ENCODE results near the gene PLEKHG7.
A peak's percentile ranks its signal among the peaks of the same experiment; 100 is the strongest.
"Not testable (repeated sequence)": the region's sequence is repeated elsewhere in the genome, so short reads cannot be mapped to it uniquely, and the experiment has no call there.

PLEKHG7 gene

GRCh38 chr12:92753976-92754885 is 51.4 kb downstream of the PLEKHG7 start:
- DNase-seq = no peak

- DNase-seq = no peak
Observed at GRCh38 chr12:92756898-92757596, 54.3 kb downstream of the PLEKHG7 start.

- DNase-seq = no peak
Observed at GRCh38 chr12:92757597-92758121, 54.9 kb downstream of the PLEKHG7 start.

GRCh38 chr12:92759634-92760268 is 57.0 kb downstream of the PLEKHG7 start:
- DNase-seq = no peak

- no peak for DNase-seq
Observed at GRCh38 chr12:92762773-92763172, 60.0 kb downstream of the PLEKHG7 start.

- no peak for DNase-seq
Observed at GRCh38 chr12:92764831-92765230, 62.0 kb downstream of the PLEKHG7 start.

- no peak for DNase-seq
Observed at GRCh38 chr12:92765871-92766270, 63.1 kb downstream of the PLEKHG7 start.

GRCh38 chr12:92769124-92769901 is 66.5 kb downstream of the PLEKHG7 start:
- no peak for DNase-seq

GRCh38 chr12:92771001-92771400 is 68.2 kb downstream of the PLEKHG7 start:
- no peak for DNase-seq

GRCh38 chr12:92775416-92775815 is 72.6 kb downstream of the PLEKHG7 start:
- no peak for DNase-seq

- no peak for DNase-seq
Observed at GRCh38 chr12:92778525-92778924, 75.7 kb downstream of the PLEKHG7 start.

GRCh38 chr12:92779902-92780301 is 77.1 kb downstream of the PLEKHG7 start:
- no peak for DNase-seq

GRCh38 chr12:92784356-92784755 is 81.6 kb downstream of the PLEKHG7 start:
- no peak for DNase-seq

GRCh38 chr12:92784797-92785562 is 82.2 kb downstream of the PLEKHG7 start:
- DNase-seq = peak; percentile 62

- DNase-seq = no peak
Observed at GRCh38 chr12:92785563-92785950, 82.8 kb downstream of the PLEKHG7 start.

GRCh38 chr12:92786045-92786444 is 83.3 kb downstream of the PLEKHG7 start:
- DNase-seq = no peak

- not testable (repeated sequence) for DNase-seq
Observed at GRCh38 chr12:92794356-92794755, 91.6 kb downstream of the PLEKHG7 start.

GRCh38 chr12:92794814-92795213 is 92.0 kb downstream of the PLEKHG7 start:
- DNase-seq = no peak

GRCh38 chr12:92796650-92797049 is 93.9 kb downstream of the PLEKHG7 start:
- DNase-seq = no peak

GRCh38 chr12:92802906-92803305 is 100.1 kb downstream of the PLEKHG7 start:
- DNase-seq = no peak

- no peak for DNase-seq
Observed at GRCh38 chr12:92803903-92804302, 101.1 kb downstream of the PLEKHG7 start.

- no peak for DNase-seq
Observed at GRCh38 chr12:92810370-92810769, 107.6 kb downstream of the PLEKHG7 start.

All from RPMI8226 (cell line).